ENCODE results near the gene GSS. TPM values are rescaled to one million over a fixed set of nuclear protein-coding genes. Genes with fewer than 3 reads are reported as not detected.

The GSS gene
- total RNA-seq, 1 experiment from 2014 or later: 131 TPM

GRCh38 chr20:34995696-34996095, 40.1 kb upstream of the GSS start:
- H3K9me3 ChIP-seq (ENCODE audit: insufficient read depth, low read depth): no peaks in the 10 kb centered on the region
- no peak overlapping the region for H3K4me2 ChIP-seq
- POLR2A ChIA-PET (ENCODE audit: unreplicated experiment): no interaction called here
- H3K36me3 ChIP-seq (ENCODE audit: low read depth): no peaks in the 10 kb centered on the region
- H3K4me3 ChIP-seq: no peak overlapping the region
- H3F3A ChIP-seq (ENCODE audit: insufficient read depth, low read depth): 0 out of 2 replicates have a peak, but pooled peaks cover 3% of the 10 kb centered on the region
- TF ChIP-seq CTCF (conservative IDR thresholded peaks at IDR 0.05) (no peak), EZH2 (IDR thresholded peaks at IDR 0.05; ENCODE audit: low read depth) (no peak)
- intact Hi-C loops (cut with micrococcal nuclease; ENCODE audit: unreplicated experiment): no loop called here
- H3K27ac ChIP-seq: no peak overlapping the region
- no peak for DNase-seq
- no peaks in the 10 kb centered on the region for H3K79me2 ChIP-seq (ENCODE audit: low read depth)
- H3K4me1 ChIP-seq (replicated peaks; ENCODE audit: insufficient read depth): no peaks in the 10 kb centered on the region
- no peak overlapping the region for H2AFZ ChIP-seq
- CTCF ChIA-PET: interaction anchor here (0.6 kb wide), 1 partner anchor 452 kb away, joined by 3 read pairs; no protein-coding TSS in a partner anchor
- H3K9me2 ChIP-seq (ENCODE audit: insufficient read depth): no peaks in the 10 kb centered on the region
- no peaks in the 10 kb centered on the region for H3K27me3 ChIP-seq (ENCODE audit: insufficient read depth, low read depth)
- BruUV-seq (replicated peaks): no TSS peak
- no peaks in the 10 kb centered on the region; the same call in 1 of the 2 replicates for H4K20me1 ChIP-seq (ENCODE audit: insufficient read depth)

- Histone ChIP-seq H2AFZ (no peak overlapping the region), H3K36me3 (ENCODE audit: low read depth) (no peaks in the 10 kb centered on the region), H3K79me2 (ENCODE audit: low read depth) (no peaks in the 10 kb centered on the region), H3K4me3 (no peak overlapping the region), H3K9me2 (ENCODE audit: insufficient read depth) (no peaks in the 10 kb centered on the region), H3K27me3 (ENCODE audit: insufficient read depth, low read depth) (no peaks in the 10 kb centered on the region), H3K4me1 (replicated peaks; ENCODE audit: insufficient read depth) (no peaks in the 10 kb centered on the region), H3K27ac (no peak overlapping the region), H3K9me3 (ENCODE audit: insufficient read depth, low read depth) (no peaks in the 10 kb centered on the region), H3K4me2 (no peak overlapping the region), H3F3A (ENCODE audit: insufficient read depth, low read depth) (0 out of 2 replicates have a peak, but pooled peaks cover 3% of the 10 kb centered on the region), H4K20me1 (ENCODE audit: insufficient read depth) (no peaks in the 10 kb centered on the region; the same call in 1 of the 2 replicates)
- TF ChIP-seq CTCF (conservative IDR thresholded peaks at IDR 0.05) (no peak), EZH2 (IDR thresholded peaks at IDR 0.05; ENCODE audit: low read depth) (no peak)
- ChIA-PET POLR2A (ENCODE audit: unreplicated experiment) (no interaction called here), CTCF (no interaction called here)
- no TSS peak for BruUV-seq (replicated peaks)
- intact Hi-C loops (cut with micrococcal nuclease; ENCODE audit: unreplicated experiment): no loop called here
- no peak for DNase-seq
These were observed 39.6 kb upstream of the GSS start for GRCh38 chr20:34995192-34995591.

GRCh38 chr20:34994509-34995131, 39.0 kb upstream of the GSS start:
- Histone ChIP-seq H3K4me1 (replicated peaks; ENCODE audit: insufficient read depth) (no peaks in the 10 kb centered on the region), H2AFZ (no peak overlapping the region), H3K4me3 (no peak overlapping the region), H3K79me2 (ENCODE audit: low read depth) (no peaks in the 10 kb centered on the region), H3K27me3 (ENCODE audit: insufficient read depth, low read depth) (no peaks in the 10 kb centered on the region), H3K27ac (no peak overlapping the region), H3K9me3 (ENCODE audit: insufficient read depth, low read depth) (no peaks in the 10 kb centered on the region), H3K36me3 (ENCODE audit: low read depth) (no peaks in the 10 kb centered on the region), H3K9me2 (ENCODE audit: insufficient read depth) (no peaks in the 10 kb centered on the region), H3K4me2 (no peak overlapping the region), H4K20me1 (ENCODE audit: insufficient read depth) (no peaks in the 10 kb centered on the region; the same call in 1 of the 2 replicates), H3F3A (ENCODE audit: insufficient read depth, low read depth) (0 out of 2 replicates have a peak, but pooled peaks cover 3% of the 10 kb centered on the region)
- ChIA-PET POLR2A (ENCODE audit: unreplicated experiment) (no interaction called here), CTCF (no interaction called here)
- BruUV-seq (replicated peaks): no TSS peak
- TF ChIP-seq CTCF (conservative IDR thresholded peaks at IDR 0.05) (no peak), EZH2 (IDR thresholded peaks at IDR 0.05; ENCODE audit: low read depth) (no peak)
- no peak for DNase-seq
- intact Hi-C loops (cut with micrococcal nuclease; ENCODE audit: unreplicated experiment): no loop called here
